Cardiac muscle cell (in vitro differentiated cells and primary cell): Measurements from ENCODE around the gene OSBPL8. TPM values are rescaled to one million over a fixed set of nuclear protein-coding genes. Genes with fewer than 3 reads are reported as not detected.
A peak's percentile ranks its signal among the peaks of the same experiment; 100 is the strongest.

Experiments
- DNase-seq, 2 donors: peaks; one replicate each; pipeline versions ENCODE4 v3.0.0 to v3.0.0-alpha.2; 2010 to 2017; ENCODE audit warnings: low read depth in 1 of 2, low spot score in 1 of 2
- H3K27ac ChIP-seq: fragments of 200-600 bp; sonication (generic); 2 replicates; pipeline ENCODE4 v1.5.1; 2016
- H3K27me3 ChIP-seq: fragments of 200-600 bp; sonication (generic); 2 replicates; pipeline ENCODE4 v1.6.0; 2016; ENCODE audit warnings: control low read depth
- H3K36me3 ChIP-seq: fragments of 200-600 bp; sonication (generic); 2 replicates; pipeline ENCODE4 v1.5.1; 2016; ENCODE audit warnings: control low read depth
- H3K4me1 ChIP-seq: fragments of 200-600 bp; sonication (generic); 2 replicates; pipeline ENCODE4 v1.8.1; 2017; ENCODE audit warnings: low read depth, mild to moderate bottlenecking, mixed run types
- H3K4me3 ChIP-seq: fragments of 200-600 bp; sonication (generic); 2 replicates; pipeline ENCODE4 v1.5.1; 2016; ENCODE audit warnings: mild to moderate bottlenecking
- H3K9me3 ChIP-seq: fragments of 200-600 bp; sonication (generic); 2 replicates; pipeline ENCODE4 v1.5.1; 2017; ENCODE audit warnings: low read depth, mild to moderate bottlenecking, control low read depth
- CTCF ChIP-seq: IDR thresholded peaks from 2 replicates; pipeline ENCODE4 v1.5.1; 2012; ENCODE audit warnings: low read depth, mild to moderate bottlenecking, low read length
- polyA plus RNA-seq: library from polyadenylated mRNA; unstranded; fragments of >200 nt; fragmentation: Nextera tagmentation; extraction: Ambion mirVana; gene quantifications from 2 replicates; pipeline ENCODE4 v1.2.1, GENCODE V29; 2016
- total RNA-seq: library from RNA; depleted of rRNA; stranded (reverse); fragments of >200 nt; gene quantifications from 2 replicates; pipeline ENCODE4 v1.2.3, GENCODE V29; 2016

Gene OSBPL8
- total and polyA plus RNA-seq, 2 experiments from 2014 or later = 25.6 to 143 TPM

- Histone ChIP-seq H3K9me3 (no peaks in the 10 kb centered on the region), H3K27me3 (no peaks in the 10 kb centered on the region), H3K36me3 (no peaks in the 10 kb centered on the region), H3K27ac (peak overlapping the region; percentile 7), H3K4me1 (peaks cover 9% of the 10 kb centered on the region), H3K4me3 (no peak overlapping the region)
- no peak for DNase-seq
- TF ChIP-seq CTCF = no peak
Measured at GRCh38 chr12:76464631-76465166, 94.9 kb downstream of the OSBPL8 start.

- no peak overlapping the region for H3K4me3 ChIP-seq
- no peaks in the 10 kb centered on the region for H3K27me3 ChIP-seq
- no peak for DNase-seq
- no peaks in the 10 kb centered on the region for H3K9me3 ChIP-seq
- no peaks in the 10 kb centered on the region for H3K4me1 ChIP-seq
- TF ChIP-seq CTCF = no peak
- H3K36me3 ChIP-seq = no peaks in the 10 kb centered on the region
- H3K27ac ChIP-seq = no peak overlapping the region
Measured at GRCh38 chr12:76462668-76463224, 96.8 kb downstream of the OSBPL8 start.

GRCh38 chr12:76460807-76461206 lies 98.8 kb downstream of the OSBPL8 start:
- H3K27me3 ChIP-seq = no peaks in the 10 kb centered on the region
- no peak for DNase-seq
- no peak overlapping the region for H3K4me3 ChIP-seq
- TF ChIP-seq CTCF = no peak
- no peaks in the 10 kb centered on the region for H3K36me3 ChIP-seq
- no peaks in the 10 kb centered on the region for H3K4me1 ChIP-seq
- no peak overlapping the region for H3K27ac ChIP-seq
- H3K9me3 ChIP-seq = no peaks in the 10 kb centered on the region

- no peak overlapping the region for H3K4me3 ChIP-seq
- DNase-seq = no peak
- no peak for TF ChIP-seq CTCF
- no peaks in the 10 kb centered on the region for H3K36me3 ChIP-seq
- H3K27ac ChIP-seq = no peak overlapping the region
- H3K27me3 ChIP-seq = no peaks in the 10 kb centered on the region
- no peaks in the 10 kb centered on the region for H3K9me3 ChIP-seq
- H3K4me1 ChIP-seq = no peaks in the 10 kb centered on the region
Measured at GRCh38 chr12:76457818-76458217, 101.8 kb downstream of the OSBPL8 start.

GRCh38 chr12:76457010-76457409 lies 102.6 kb downstream of the OSBPL8 start:
- no peaks in the 10 kb centered on the region for H3K27me3 ChIP-seq

More at GRCh38 chr12:76457010-76457409, 102.6 kb downstream of the OSBPL8 start:
- Histone ChIP-seq H3K27ac (no peak overlapping the region), H3K4me3 (no peak overlapping the region), H3K36me3 (no peaks in the 10 kb centered on the region), H3K9me3 (no peaks in the 10 kb centered on the region), H3K4me1 (no peaks in the 10 kb centered on the region)
- no peak for TF ChIP-seq CTCF
- no peak for DNase-seq
